ENCODE results near the gene DENND4A.

DNA sequence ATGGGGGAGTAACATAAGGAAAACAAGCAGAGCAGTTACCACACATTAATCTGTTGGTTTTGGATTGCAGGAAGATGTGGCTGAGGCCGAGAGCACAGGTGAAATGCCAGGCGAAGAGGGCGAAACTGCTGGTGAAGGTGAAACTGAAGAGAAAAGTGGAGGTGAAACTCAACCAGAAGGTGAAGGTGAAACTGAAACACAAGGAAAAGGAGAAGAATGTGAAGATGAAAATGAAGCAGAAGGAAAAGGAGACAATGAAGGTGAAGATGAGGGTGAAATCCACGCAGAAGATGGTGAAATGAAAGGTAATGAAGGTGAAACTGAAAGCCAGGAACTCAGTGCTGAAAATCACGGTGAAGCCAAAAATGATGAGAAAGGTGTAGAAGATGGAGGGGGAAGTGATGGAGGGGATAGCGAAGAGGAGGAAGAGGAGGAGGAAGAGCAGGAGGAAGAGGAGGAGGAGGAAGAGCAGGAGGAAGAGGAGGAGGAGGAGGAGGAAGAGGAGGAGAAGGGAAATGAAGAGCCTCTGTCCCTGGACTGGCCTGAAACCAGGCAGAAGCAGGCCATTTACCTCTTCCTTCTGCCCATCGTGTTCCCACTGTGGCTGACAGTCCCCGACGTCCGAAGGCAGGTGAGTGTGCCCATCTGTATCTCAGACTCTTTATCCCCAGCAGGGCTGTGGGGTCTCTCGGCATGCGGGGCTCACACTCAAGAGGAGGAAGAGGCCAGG lies 141.6 kb downstream of the DENND4A start:
- TF ChIP-seq CTCF (IDR thresholded peaks at IDR 0.05) (no peak), POLR2A (IDR thresholded peaks at IDR 0.05) (no peak)

Measured in tibial nerve (tissue), 3 donors.